NCI-H1417 (cell line): ENCODE results near the gene EPN2.

Experiments
- DNase-seq, 3 experiments: peaks; one replicate each; lab custom pipeline; 2025; lab: John Stamatoyannopoulos, UW

Gene EPN2

DNA sequence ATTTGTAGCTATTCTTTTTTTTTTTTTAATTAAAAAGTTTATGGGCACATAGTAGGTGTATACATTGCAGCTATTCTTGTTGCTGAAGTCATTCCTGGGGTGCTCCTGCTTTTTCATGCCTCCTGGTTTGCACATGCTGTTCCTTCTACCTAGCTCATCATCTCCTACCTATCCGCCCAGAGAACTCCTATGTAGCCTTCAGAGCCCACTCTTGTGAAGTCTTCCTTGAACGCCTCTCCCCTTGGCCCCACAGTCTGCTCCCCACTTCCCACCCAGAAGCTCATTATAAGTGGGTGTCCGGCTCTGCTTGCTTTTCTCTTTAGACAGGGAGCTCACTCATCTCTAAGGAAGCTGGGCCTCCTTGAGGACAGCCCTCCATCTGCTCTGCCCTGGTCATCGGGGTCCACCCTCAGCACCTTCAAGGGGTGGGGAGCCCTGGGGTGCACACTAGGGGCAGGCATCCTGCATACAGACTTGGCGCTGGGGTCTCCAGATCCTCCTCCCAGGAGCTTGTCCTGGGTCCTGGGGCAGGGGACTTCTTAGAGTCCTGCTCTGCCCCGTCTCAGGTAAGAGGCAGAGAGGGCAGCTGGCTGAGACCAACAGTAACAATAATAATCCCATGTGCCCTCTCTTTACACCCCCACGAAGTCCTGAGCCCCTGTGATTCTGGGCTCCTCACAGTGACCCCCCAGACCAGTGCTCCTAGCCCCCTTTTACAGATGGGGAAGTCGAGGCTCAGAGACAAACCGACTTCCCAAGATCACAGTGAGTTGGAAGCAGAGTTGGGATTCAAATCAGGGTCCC, 128.9 kb downstream of the EPN2 start:
- no peak for DNase-seq

DNA sequence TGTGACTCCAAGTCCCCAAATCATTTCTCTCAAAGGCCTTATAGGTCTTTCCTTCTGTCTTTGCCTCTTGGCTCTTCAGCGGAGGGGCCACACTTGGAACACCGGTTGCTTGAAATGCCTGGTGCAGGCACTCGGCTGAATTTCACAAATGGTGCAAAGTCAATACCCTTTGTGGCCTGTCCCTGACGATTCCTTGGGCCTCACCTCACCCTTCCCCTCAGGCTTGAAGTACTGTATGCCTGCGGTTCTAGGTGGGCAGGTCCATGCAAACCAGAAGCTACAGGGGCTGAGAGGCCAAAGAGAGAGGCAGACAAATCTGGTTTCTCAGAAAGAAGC, 129.4 kb downstream of the EPN2 start:
- DNase-seq = no peak

DNA sequence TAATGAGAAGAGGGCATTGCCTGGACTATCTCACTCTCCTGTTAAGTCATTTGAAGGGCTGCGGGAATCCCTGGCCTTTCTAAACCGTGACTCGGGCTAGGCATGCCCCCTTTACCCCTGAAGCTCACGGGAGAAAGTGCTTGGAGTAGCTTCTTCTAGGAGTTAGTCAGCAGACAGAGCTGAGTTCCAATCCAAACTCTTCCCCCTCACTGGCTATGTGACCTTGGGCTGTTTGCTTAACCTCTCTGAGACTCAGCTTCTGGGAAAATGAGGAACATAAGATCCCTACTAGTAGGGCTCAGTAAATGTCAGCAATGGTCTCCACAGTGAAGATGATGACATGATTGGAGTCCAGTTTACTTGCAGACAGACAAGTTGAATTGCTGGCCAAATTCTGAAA, 131.1 kb downstream of the EPN2 start:
- DNase-seq = no peak

DNA sequence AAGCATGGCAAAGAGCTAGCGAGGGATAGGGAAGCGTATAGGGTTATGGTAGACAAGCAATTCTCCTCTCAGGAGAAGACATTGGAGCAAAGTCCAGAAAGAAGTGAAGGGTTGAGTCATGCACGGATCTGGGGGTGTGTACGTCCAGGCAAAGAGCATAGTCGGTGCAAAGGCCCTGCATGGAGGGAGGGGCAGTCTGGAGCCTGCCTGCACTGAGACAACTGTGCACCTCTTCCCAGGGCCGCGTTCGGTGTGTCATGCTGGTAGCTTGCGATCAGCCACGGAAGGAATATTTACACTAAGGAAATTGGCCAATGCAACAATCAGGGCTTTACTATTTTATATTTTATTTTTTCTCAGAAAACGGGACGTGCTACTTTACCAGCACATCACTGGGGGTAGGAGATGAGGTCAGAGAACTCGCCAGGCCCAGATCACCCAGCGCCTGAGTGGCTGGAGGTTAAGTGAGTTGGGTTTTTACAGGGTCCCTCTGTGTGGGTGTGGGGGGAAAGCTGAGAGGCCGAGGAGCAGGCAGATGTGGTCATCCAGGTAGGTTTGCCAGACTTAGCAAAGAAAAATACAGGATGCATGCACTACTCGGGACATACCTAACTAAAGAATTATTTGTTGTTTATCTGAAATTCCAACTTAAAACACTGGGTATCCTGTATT, 132.1 kb downstream of the EPN2 start:
- no peak for DNase-seq

DNA sequence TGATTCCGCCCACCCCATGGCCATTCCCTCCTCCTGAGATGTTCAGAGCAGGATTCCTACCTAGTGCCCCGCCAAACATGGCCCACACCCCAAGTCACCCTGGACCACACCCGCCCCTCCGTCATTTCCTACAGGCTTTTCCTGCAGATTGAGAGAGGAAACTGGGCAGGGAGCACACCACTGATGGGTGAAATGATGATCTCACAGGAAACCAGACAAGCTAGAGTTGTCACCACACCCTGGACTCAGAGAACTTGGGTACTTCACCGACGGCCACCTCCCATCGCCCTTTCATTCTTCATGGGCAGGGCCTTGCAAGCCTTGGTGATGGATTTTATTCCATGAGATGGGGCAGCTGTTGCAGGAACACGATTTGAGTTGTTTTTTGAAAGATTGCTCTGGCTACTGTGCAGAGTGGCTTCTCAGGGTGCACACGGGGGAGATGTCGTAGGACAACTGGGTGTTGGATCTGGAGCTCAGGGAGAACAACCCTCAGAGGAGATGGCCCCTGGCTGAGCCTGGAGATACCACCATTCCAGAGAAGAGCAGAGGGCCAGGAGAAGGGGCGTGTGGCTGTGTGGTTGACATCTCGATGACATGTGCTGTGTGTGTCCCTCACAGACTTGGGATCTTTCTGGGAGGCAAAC, 132.8 kb downstream of the EPN2 start:
- DNase-seq = no peak

DNA sequence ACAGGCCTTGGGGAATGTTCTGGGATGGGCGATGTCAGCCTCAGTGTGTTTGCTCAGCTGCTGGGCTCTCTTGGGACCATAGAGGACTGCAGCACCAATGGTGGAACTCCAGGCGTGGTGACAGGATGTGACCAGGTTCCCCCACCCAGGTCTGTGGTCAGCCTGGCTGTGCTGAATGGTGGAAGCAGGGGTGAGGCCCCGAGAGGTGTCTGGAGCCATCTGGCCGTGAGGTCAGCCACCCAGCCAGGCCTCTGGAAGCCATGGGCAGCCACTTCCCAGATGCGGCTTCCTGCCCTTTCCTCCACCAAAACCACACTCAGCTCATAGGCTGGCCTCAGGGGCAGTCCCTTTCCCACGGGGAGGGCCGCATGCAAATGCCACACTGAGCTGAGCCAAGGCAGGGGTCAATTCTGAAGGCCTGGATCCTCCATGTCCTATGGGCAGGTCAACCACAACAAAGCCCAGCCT, 133.4 kb downstream of the EPN2 start:
- DNase-seq = no peak

DNA sequence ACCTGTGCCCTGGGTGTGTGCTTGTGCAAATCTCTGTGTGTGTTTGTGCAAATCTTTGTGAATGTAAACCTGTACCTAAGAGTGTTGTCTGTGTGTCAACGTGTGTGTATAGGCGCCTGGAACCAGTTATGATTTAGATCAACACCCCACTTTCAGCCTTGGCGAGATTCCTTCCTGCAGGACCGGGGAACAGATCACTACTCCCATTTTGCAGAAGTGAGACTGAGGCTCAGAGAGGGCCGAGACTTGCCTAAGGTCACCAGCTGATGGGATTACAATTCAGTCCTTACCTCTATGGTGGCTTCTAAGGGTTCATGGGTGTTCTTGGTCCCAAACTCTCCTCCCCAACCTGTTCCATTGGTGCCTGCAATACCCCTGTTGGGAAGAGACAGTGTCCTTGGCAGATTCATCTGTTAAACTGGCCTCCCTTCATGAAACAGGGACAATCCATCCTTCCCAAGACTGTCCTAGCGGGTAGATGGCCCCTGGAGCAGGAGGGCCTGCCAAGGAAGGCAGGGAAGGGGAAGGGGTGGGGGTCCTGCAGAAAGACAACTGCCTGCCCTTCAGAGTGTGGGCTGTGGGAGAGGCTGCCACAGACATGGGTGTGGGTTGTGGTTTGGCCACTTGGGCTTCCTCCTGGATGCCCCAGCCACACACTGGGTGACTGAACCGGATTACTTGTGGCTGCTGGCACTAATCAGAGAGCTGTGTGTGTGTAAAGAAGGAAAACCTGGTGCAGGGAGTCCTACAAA, 134.3 kb downstream of the EPN2 start:
- DNase-seq = no peak

DNA sequence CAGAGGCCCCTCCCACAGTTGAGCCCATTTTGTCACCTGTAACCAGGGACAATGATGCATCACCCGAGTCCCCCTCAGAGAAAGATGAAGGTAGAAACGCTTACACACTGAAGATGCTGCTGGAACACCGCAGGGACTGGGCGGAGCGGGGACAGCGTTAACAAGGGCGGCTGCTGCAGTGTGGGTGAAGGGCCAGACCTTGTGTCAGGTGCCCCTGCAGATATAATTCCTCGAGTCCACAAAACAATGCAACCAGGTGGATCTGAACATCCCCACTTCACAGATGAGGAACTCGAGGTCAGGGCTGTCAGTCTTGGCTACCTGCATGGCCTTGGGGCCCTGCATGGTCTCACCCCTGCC, 134.8 kb downstream of the EPN2 start:
- no peak for DNase-seq

DNA sequence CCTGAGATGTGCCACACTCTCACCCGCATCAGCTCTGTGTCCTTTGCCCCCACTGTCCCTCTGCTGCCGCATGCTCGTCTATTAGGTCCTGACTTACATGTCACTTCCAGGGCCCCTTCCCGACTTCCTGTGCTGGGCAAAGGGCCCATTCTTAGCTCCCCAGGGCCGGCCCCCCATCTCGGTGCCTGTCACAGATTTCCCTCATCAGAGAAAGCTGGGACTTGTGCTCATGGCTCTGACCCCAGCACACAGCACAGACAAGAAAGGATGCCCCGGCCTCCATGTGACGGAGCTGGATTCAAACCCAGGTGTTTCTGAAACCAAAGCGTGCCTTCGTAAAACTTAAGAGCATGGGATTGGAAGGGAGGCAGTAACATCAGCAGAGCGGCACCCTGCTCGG, 135.3 kb downstream of the EPN2 start:
- DNase-seq = no peak

DNA sequence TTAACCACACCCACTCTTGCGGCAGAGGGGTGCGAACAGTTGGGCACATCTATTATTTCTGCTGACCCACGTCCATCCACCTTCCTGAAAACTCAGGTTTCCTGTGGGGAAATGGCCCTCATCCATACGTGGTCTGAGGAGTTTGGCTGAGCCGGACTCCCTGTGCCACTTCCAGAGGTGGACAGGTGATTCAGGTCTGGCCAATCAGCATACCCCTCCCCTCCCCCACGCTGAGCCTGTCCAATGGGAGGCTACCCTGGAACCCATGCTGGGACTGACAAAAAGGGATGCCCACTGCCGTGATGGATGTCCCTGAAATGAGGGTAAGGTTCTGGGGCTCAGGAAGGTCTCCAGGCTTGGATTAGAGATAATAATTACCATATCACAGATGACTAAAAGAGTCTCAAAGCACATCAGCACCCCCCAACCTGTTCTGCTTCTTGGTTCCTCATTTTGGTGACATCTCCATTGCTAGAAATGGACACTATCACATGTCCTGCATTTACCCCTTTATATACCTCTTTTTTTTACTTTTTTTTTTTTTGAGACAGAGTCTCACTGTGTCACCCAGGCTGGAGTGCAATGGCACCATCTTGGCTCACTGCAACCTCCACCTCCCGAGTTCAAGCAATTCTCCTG, 135.8 kb downstream of the EPN2 start:
- DNase-seq = no peak

DNA sequence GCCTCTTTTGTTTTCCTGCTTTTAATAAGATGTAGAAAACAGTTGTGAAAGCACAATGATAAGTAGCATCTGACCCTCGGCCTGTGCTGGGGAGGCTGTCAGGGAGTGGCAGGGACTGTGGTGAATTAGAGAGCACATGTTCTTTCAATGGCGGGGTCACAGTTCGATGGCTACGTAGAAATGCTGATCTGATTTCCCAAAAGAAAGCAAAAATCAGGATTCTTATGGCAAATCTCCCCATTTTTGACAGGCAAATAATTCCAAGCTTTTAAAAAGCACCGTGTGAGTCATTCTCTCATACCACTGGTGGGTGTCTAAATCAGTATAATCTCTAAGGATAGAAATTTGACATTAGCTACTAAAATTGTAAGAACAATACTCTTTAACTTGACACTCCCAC, 137.0 kb downstream of the EPN2 start:
- DNase-seq = no peak

DNA sequence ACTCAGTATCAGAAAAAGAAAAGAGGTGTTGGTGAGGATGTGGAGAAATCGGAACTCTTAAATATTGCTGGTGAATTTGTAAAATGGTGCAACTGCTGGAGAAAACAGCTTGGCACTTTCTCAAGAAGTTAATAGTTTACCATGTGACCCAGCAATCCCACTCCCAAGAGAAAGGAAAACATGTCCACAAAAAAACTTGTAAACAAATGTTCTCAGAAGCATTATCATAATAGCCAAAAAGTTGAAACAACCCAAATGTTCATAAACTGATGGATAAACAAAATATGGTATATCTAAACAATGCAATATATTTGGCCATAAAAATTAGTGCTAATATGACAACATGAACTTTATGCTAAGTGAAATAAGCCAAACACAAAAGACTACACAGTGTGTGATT, 138.6 kb downstream of the EPN2 start:
- DNase-seq = no peak

DNA sequence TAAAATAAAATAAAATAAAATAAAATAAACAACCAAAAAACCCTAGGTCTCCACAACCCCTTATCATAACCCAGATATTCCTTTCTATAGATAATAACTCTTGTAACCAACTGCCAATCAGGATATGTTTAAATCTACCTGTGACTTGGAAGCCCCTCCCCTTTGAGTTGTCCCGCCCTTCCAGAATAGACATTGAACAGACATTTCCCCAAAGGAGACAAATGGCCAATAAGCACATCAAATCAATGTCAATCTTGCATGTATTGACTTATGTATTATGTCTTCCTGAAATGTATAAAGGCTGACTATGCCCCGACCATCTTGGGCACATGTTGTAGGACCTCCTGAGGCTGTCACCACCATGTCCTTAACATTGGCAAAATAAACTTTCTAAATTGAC, 139.6 kb downstream of the EPN2 start:
- peak; percentile 4 to 33 (median 4) for DNase-seq

DNA sequence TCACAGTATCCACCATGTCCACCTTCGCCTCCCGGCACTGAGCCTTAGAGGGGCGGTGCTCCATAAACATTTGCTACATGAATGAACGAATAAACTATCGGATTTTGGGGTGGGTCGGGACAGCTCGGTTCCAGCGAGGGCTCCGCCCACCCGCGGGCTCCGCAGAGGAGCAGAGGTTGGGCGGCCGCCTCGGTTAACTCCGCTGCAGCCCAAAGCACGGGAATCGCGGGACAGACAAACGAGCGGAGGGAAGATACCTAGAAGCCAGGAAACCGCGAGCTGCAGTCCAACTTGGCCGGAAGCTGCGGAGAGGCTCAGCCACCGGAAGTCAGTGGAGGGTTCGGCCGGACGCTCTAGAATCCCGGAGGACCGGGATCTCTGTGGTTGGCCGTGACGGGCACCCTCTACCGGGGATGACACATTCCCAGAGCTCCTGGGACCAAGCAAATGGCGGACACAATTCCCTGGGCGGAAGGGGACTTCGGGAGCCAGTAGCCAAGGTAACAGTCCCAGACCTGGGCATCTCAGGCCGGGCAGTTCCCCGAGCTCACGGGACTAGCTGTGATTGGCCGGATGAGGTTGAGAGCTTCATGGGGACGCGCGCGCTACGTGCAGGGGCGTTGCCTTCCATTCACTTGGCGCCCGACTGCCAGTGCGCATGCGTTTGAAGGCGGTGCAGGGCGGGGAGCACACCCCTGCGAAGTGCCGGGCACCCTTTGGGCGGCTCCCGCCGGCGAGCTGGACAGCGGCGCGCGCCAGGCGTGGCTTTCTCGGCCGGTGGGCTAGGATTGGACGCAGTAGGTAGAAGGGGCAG, 140.6 kb downstream of the EPN2 start:
- DNase-seq = peak; percentile 93 to 97 (median 96)

DNA sequence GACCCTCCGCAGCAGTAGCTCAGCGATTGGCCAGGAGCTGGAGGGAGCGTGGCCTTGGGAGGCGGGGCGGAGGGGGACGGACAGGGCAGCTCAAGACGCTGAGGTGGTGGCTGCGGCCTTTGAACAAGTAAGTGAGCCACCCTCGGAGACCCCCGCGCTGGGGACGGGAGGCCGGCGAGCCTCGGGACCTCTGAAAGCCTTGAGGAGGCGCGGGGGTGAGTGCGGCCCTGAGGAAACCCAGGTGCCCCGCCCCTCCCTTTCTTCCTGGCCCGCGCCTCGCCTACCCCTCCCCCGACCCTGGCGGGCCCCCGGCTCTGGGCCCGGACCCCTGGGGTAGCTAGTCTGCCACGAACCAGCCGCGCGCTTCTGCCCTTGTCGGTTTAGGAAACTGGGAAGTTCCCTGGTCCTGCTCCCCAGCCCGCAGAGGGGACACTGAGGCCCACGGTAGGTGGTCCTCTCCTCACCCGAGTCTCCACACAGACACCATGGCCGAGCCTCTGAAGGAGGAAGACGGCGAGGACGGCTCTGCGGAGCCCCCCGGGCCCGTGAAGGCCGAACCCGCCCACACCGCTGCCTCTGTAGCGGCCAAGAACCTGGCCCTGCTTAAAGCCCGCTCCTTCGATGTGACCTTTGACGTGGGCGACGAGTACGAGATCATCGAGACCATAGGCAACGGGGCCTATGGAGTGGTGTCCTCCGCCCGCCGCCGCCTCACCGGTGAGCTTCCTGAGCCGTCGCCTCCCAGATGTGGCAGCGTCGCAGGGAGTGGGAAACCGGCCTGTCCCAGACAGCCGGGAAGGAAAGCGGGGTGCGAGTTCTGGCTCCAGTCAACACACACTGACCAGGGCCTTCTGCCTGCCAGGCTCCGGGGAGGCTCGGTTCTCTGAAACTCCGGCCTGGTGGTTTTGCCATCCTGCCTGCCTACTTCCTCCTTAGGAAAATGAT, 141.5 kb downstream of the EPN2 start, which contains the start of gene MAPK7:
TSS of gene MAPK7 (plus strand) at position 83 of the 945 bp plus-strand sequence. CDS start at position 486, 403 bp downstream.
- no peak for DNase-seq

DNA sequence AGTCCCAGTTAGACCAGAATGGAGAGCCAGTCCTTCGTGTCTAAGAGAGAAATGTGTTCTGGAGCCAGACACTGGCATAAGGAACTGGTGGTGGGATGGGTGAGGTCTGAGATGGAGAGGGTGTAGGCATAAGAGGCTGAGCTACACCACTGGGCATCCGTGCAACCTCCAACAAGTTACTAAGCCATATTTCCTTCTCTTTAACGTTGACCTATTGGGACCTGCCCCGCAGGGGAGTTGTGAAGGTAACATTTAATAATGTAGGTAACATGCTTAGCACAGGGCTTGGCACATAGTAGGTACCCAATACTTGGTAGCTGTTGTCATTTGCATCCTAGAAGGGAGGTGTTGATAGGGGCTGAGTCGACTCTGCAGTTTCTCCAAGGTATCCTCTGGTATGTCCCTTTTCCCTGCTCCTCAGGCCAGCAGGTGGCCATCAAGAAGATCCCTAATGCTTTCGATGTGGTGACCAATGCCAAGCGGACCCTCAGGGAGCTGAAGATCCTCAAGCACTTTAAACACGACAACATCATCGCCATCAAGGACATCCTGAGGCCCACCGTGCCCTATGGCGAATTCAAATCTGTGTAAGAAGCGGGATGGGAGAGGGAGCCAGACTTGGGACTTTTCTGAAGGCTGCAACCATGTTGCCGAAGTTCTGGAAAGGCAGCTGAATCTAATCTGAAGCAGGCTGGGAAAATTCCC, 142.3 kb downstream of the EPN2 start:
- DNase-seq = no peak

DNA sequence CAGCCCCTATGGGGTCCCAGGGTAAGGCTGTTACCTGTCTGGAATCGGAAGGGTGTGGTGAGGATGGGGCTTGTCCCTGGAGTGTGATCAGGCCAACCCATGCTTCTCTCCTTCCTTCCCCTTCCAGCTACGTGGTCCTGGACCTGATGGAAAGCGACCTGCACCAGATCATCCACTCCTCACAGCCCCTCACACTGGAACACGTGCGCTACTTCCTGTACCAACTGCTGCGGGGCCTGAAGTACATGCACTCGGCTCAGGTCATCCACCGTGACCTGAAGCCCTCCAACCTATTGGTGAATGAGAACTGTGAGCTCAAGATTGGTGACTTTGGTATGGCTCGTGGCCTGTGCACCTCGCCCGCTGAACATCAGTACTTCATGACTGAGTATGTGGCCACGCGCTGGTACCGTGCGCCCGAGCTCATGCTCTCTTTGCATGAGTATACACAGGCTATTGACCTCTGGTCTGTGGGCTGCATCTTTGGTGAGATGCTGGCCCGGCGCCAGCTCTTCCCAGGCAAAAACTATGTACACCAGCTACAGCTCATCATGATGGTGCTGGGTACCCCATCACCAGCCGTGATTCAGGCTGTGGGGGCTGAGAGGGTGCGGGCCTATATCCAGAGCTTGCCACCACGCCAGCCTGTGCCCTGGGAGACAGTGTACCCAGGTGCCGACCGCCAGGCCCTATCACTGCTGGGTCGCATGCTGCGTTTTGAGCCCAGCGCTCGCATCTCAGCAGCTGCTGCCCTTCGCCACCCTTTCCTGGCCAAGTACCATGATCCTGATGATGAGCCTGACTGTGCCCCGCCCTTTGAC, 143.5 kb downstream of the EPN2 start:
- no peak for DNase-seq

DNA sequence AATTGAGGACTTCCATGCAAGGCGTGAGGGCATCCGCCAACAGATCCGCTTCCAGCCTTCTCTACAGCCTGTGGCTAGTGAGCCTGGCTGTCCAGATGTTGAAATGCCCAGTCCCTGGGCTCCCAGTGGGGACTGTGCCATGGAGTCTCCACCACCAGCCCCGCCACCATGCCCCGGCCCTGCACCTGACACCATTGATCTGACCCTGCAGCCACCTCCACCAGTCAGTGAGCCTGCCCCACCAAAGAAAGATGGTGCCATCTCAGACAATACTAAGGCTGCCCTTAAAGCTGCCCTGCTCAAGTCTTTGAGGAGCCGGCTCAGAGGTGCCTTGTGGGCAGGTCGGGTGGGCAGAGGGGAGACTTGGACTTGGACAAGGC, 144.2 kb downstream of the EPN2 start:
- no peak for DNase-seq
